GM18861 (cell line): Measurements from ENCODE around the gene PXDN.
"Not testable (repeated sequence)": the region's sequence is repeated elsewhere in the genome, so short reads cannot be mapped to it uniquely, and the experiment has no call there.

Experiments
- ATAC-seq: cut with Tn5 transposase; IDR thresholded peaks from one replicate; pipeline ENCODE4 v1.9.1; 2021; ENCODE audit not compliant: unreplicated experiment

PXDN gene

GRCh38 chr2:1705557-1706076 is 38.7 kb downstream of the PXDN start:
- ATAC-seq = no peak

- ATAC-seq = no peak
Measured at GRCh38 chr2:1704631-1705556, 39.4 kb downstream of the PXDN start.

- ATAC-seq = no peak
Measured at GRCh38 chr2:1702186-1702565, 42.1 kb downstream of the PXDN start.

GRCh38 chr2:1701556-1702185 is 42.6 kb downstream of the PXDN start:
- no peak for ATAC-seq

- ATAC-seq = no peak
Measured at GRCh38 chr2:1701020-1701419, 43.3 kb downstream of the PXDN start.

GRCh38 chr2:1700427-1700826 is 43.9 kb downstream of the PXDN start:
- not testable (repeated sequence) for ATAC-seq

- ATAC-seq = no peak
Measured at GRCh38 chr2:1698188-1698945, 45.9 kb downstream of the PXDN start.

GRCh38 chr2:1697601-1698000 is 46.7 kb downstream of the PXDN start:
- ATAC-seq = no peak

GRCh38 chr2:1696472-1696871 is 47.8 kb downstream of the PXDN start:
- ATAC-seq = no peak

- ATAC-seq = no peak
Measured at GRCh38 chr2:1694371-1695271, 49.7 kb downstream of the PXDN start.

- no peak for ATAC-seq
Measured at GRCh38 chr2:1693723-1694122, 50.6 kb downstream of the PXDN start.

- no peak for ATAC-seq
Measured at GRCh38 chr2:1692342-1692741, 52.0 kb downstream of the PXDN start.

GRCh38 chr2:1691366-1691765 is 52.9 kb downstream of the PXDN start:
- no peak for ATAC-seq

GRCh38 chr2:1690056-1690775 is 54.1 kb downstream of the PXDN start:
- ATAC-seq = no peak

GRCh38 chr2:1688859-1689258 is 55.5 kb downstream of the PXDN start:
- no peak for ATAC-seq

GRCh38 chr2:1688161-1688560 is 56.2 kb downstream of the PXDN start:
- no peak for ATAC-seq

GRCh38 chr2:1687254-1687653 is 57.1 kb downstream of the PXDN start:
- ATAC-seq = no peak

GRCh38 chr2:1686784-1687105 is 57.6 kb downstream of the PXDN start:
- no peak for ATAC-seq

- ATAC-seq = no peak
Measured at GRCh38 chr2:1685957-1686783, 58.1 kb downstream of the PXDN start.
